HEK293 (cell line): ENCODE data around the gene FAH.

Experiments used
- BCL11A ChIP-seq: fragments of 450-650 bp; formaldehyde crosslinking; IDR thresholded peaks from 2 replicates; pipeline ENCODE4 v1.5.1; 2016; ENCODE audit warnings: low read depth, missing biosample characterization, missing genetic modification characterization
- KLF10 ChIP-seq: fragments of 450-650 bp; IDR thresholded peaks from 2 replicates; pipeline ENCODE4 v1.5.1; 2018; ENCODE audit warnings: missing biosample characterization, mild to moderate bottlenecking, missing genetic modification characterization
- KLF16 ChIP-seq: fragments of 450-650 bp; formaldehyde crosslinking; IDR thresholded peaks from 2 replicates; pipeline ENCODE4 v1.5.1; 2017; ENCODE audit warnings: missing biosample characterization, missing genetic modification characterization
- PRDM2 ChIP-seq: fragments of 450-650 bp; formaldehyde crosslinking; IDR thresholded peaks from 2 replicates; pipeline ENCODE4 v1.5.1; 2016; ENCODE audit warnings: missing biosample characterization, missing genetic modification characterization, borderline replicate concordance
- SCRT2 ChIP-seq: fragments of 450-650 bp; formaldehyde crosslinking; IDR thresholded peaks from 2 replicates; pipeline ENCODE4 v1.5.1; 2016; ENCODE audit warnings: missing biosample characterization, missing genetic modification characterization
- SP7 ChIP-seq: fragments of 450-650 bp; formaldehyde crosslinking; IDR thresholded peaks from 2 replicates; pipeline ENCODE4 v1.5.1; 2016; ENCODE audit warnings: missing biosample characterization, missing genetic modification characterization
- TRIM28 ChIP-seq: IDR thresholded peaks from 2 replicates; pipeline ENCODE4 v1.6.1; 2011; ENCODE audit warnings: low read length, control low read depth, borderline replicate concordance
- ZBTB20 ChIP-seq: fragments of 450-650 bp; formaldehyde crosslinking; IDR thresholded peaks from 2 replicates; pipeline ENCODE4 v1.5.1; 2016; ENCODE audit warnings: missing biosample characterization, missing genetic modification characterization
- ZBTB8A ChIP-seq: fragments of 450-650 bp; formaldehyde crosslinking; IDR thresholded peaks from 2 replicates; pipeline ENCODE4 v1.5.1; 2016; ENCODE audit warnings: missing biosample characterization, missing genetic modification characterization
- ZEB2 ChIP-seq: fragments of 450-650 bp; formaldehyde crosslinking; IDR thresholded peaks from 2 replicates; pipeline ENCODE4 v1.5.1; 2016; ENCODE audit warnings: missing biosample characterization, missing genetic modification characterization
- ZNF148 ChIP-seq: fragments of 450-650 bp; formaldehyde crosslinking; IDR thresholded peaks from 2 replicates; pipeline ENCODE4 v1.5.0; 2017; ENCODE audit warnings: missing biosample characterization, missing genetic modification characterization, borderline replicate concordance
- ZNF202 ChIP-seq: fragments of 450-650 bp; formaldehyde crosslinking; IDR thresholded peaks from 2 replicates; pipeline ENCODE4 v1.5.1; 2016; ENCODE audit warnings: missing biosample characterization, missing genetic modification characterization, borderline replicate concordance
- ZNF211 ChIP-seq: fragments of 450-650 bp; formaldehyde crosslinking; IDR thresholded peaks from 2 replicates; pipeline ENCODE4 v1.5.1; 2016; ENCODE audit warnings: low read depth, missing biosample characterization, missing genetic modification characterization
- ZNF292 ChIP-seq: fragments of 450-650 bp; formaldehyde crosslinking; IDR thresholded peaks from 2 replicates; pipeline ENCODE4 v1.5.1; 2016; ENCODE audit warnings: low read depth, missing biosample characterization, missing genetic modification characterization, borderline replicate concordance
- ZNF354C ChIP-seq: fragments of 450-650 bp; formaldehyde crosslinking; IDR thresholded peaks from 2 replicates; pipeline ENCODE4 v1.5.1; 2016; ENCODE audit warnings: missing biosample characterization, missing genetic modification characterization, low read depth, borderline replicate concordance
- ZNF510 ChIP-seq: fragments of 450-650 bp; formaldehyde crosslinking; IDR thresholded peaks from 2 replicates; pipeline ENCODE4 v1.5.1; 2018; ENCODE audit warnings: mild to moderate bottlenecking, missing genetic modification characterization, missing biosample characterization; ENCODE audit not compliant: insufficient replicate concordance
- ZNF548 ChIP-seq: fragments of 450-650 bp; formaldehyde crosslinking; IDR thresholded peaks from 2 replicates; pipeline ENCODE4 v1.5.1; 2016; ENCODE audit warnings: missing biosample characterization, missing genetic modification characterization
- ZNF621 ChIP-seq: fragments of 450-650 bp; formaldehyde crosslinking; IDR thresholded peaks from 2 replicates; pipeline ENCODE4 v1.5.1; 2017; ENCODE audit warnings: missing biosample characterization, missing genetic modification characterization
- ZNF626 ChIP-seq: fragments of 450-650 bp; sonication (Bioruptor Pico); formaldehyde crosslinking; IDR thresholded peaks from 2 replicates; pipeline ENCODE4 v1.5.1; 2018; ENCODE audit warnings: missing biosample characterization, missing genetic modification characterization, inconsistent platforms
- ZNF639 ChIP-seq: fragments of 450-650 bp; formaldehyde crosslinking; IDR thresholded peaks from 2 replicates; pipeline ENCODE4 v1.5.1; 2016; ENCODE audit warnings: missing biosample characterization, missing genetic modification characterization
- ZNF645 ChIP-seq: fragments of 450-650 bp; formaldehyde crosslinking; IDR thresholded peaks from 2 replicates; pipeline ENCODE4; 2016; ENCODE audit warnings: missing biosample characterization, missing genetic modification characterization
- ZNF654 ChIP-seq: fragments of 450-650 bp; formaldehyde crosslinking; IDR thresholded peaks from 2 replicates; pipeline ENCODE4 v1.5.1; 2016; ENCODE audit warnings: low read depth, missing biosample characterization, missing genetic modification characterization
- ZNF837 ChIP-seq: fragments of 450-650 bp; formaldehyde crosslinking; IDR thresholded peaks from 2 replicates; pipeline ENCODE4 v1.5.1; 2016; ENCODE audit warnings: missing biosample characterization, missing genetic modification characterization
- ZSCAN16 ChIP-seq: fragments of 450-650 bp; formaldehyde crosslinking; IDR thresholded peaks from 2 replicates; pipeline ENCODE4 v1.5.1; 2016; ENCODE audit warnings: missing biosample characterization, missing genetic modification characterization
- TF ChIP-seq, protein P1 (sequence below): fragments of 450-650 bp; formaldehyde crosslinking; IDR thresholded peaks from 2 replicates; pipeline ENCODE4 v1.5.1; 2016; ENCODE audit warnings: missing biosample characterization, missing genetic modification characterization

The FAH gene

GRCh38 chr15:80217327-80217900 is 64.6 kb downstream of the FAH start (continued):
- TF ChIP-seq KLF16 (tag by site-specific recombination) (no peak), SCRT2 (tag by site-specific recombination) (no peak), ZNF837 (tag by site-specific recombination) (no peak), ZNF211 (tag by site-specific recombination) (no peak), ZNF548 (tag by site-specific recombination) (no peak), ZBTB8A (tag by site-specific recombination) (peak; percentile 59), ZNF354C (tag by site-specific recombination) (no peak), ZNF202 (tag by site-specific recombination) (peak; percentile 76; the same call in 1 of the 2 replicates), ZNF148 (no peak), ZNF654 (tag by site-specific recombination) (peak; percentile 10; the same call in 1 of the 2 replicates), PRDM2 (tag by site-specific recombination) (no peak), ZNF645 (tag by site-specific recombination) (no peak), ZNF510 (peak; percentile 58), KLF10 (tag by site-specific recombination) (no peak), SP7 (tag by site-specific recombination) (no peak), ZNF639 (tag by site-specific recombination) (no peak), BCL11A (tag by site-specific recombination) (no peak), ZBTB20 (tag by site-specific recombination) (no peak), ZNF626 (no peak), ZSCAN16 (no peak), TRIM28 (no peak), ZNF292 (0 out of 2 replicates have a peak, but pooled peaks have one; percentile 70), ZNF621 (tag by site-specific recombination) (no peak), ZEB2 (no peak)
- TF ChIP-seq, protein P1, sequence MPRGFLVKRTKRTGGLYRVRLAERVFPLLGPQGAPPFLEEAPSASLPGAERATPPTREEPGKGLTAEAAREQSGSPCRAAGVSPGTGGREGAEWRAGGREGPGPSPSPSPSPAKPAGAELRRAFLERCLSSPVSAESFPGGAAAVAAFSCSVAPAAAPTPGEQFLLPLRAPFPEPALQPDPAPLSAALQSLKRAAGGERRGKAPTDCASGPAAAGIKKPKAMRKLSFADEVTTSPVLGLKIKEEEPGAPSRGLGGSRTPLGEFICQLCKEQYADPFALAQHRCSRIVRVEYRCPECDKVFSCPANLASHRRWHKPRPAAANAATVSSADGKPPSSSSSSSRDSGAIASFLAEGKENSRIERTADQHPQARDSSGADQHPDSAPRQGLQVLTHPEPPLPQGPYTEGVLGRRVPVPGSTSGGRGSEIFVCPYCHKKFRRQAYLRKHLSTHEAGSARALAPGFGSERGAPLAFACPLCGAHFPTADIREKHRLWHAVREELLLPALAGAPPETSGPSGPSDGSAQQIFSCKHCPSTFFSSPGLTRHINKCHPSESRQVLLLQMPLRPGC (tag by site-specific recombination): no peak
